ENCODE results near the gene AOPEP.

The AOPEP gene

DNA sequence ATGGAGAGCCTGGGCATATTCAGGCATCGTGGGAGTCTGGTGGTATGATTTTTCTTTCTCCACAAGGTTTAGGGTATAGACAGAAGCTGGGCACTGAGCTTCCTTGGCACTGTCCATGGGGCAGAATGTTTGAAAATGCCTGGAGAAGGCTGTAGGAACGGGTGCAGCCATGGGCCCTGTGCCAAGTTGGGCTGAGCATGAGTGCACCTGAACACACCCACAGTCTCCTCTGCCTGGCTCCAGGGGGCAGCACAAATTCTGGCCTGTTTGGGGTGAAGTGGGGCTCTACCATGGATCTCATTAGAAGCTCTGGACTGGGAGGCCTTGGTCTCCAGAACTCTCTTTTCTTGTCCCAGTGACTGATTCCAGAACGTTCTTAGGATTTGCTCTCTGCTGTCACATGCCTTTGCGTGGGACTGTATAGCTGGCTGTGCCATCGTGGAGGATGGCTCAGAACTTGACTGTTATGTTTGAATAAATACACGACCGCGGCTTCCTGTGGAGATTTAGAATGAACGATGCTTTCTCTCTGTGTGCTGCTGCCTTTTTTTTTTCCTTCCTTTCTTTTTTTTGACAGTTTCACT, 361.3 kb downstream of the AOPEP start:
- DNase-seq: peak in 1 of 5 experiments; percentile 22

DNA sequence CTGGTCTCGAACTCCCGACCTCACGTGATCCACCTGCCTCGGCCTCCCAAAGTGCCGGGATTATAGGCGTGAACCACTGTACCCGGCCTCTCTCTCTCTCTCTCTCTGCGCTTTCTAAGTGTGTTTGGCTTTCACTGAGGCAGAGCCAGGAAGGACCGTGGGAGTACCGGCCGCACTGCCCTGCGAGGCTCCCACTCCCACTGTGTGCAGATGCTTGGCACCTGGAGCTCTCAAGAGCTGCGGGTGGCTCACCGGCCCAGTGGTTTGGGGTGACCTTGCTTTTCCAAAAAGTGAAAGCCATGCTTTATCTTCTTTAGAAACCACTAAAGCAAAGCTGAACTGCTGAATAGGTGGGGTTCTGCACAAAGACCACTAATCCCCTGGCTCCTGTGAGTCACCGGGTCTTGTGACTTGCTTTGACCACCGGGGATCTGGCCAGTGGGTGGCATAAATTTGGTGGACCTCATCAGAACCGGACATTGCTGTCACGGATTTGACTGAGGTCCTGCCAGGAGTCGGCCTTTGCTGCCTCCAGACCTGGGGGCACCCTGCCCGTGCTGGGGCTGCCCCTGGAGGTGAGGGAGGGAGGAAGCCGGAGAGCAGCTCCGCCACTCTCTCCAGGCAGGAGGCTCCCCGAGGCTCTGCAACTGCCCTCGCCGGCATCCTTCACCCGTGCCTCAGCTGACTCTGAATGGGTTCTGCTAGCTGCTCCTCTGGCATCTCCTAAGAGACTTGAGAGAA, 362.1 kb downstream of the AOPEP start:
- no peak for DNase-seq

DNA sequence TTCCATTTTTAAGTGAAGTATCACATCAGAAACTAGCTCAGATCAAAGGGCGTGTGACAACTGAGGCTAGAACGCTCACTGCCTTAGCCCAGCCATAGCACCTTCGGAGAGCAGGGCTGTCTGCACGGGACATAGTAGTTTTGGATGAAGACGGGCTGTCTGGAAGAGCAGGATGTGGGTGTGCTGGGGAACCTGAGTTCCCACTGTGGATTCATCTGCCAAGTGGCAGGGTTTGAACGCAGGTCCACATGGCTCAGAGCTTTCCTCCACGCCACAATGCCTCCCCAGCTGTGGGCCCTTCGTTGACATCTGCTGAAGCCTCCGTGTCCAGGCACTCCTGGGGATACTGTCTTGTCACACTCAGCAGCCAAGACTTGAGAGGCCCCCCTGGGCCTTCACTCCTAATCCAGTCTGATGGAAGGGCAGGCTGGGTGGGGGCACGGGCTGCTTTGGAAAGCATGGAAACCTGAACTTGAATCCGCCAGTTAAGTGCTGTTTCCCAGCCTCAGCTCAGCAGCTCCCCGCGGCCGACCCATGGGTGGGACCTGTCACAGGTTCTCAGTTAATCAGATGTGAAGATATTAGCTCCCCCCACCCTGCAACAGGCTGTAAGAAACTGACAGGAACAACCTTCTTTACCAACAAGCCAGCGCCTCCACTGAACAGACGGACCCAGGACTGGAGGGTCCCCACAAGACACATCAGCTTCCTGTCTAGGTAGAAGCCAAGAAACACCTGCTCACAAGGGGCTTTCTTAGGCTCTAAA, 362.9 kb downstream of the AOPEP start:
- DNase-seq: no peak

GRCh38 chr9:95090023-95090791, 363.7 kb downstream of the AOPEP start:
- no peak for DNase-seq

DNA sequence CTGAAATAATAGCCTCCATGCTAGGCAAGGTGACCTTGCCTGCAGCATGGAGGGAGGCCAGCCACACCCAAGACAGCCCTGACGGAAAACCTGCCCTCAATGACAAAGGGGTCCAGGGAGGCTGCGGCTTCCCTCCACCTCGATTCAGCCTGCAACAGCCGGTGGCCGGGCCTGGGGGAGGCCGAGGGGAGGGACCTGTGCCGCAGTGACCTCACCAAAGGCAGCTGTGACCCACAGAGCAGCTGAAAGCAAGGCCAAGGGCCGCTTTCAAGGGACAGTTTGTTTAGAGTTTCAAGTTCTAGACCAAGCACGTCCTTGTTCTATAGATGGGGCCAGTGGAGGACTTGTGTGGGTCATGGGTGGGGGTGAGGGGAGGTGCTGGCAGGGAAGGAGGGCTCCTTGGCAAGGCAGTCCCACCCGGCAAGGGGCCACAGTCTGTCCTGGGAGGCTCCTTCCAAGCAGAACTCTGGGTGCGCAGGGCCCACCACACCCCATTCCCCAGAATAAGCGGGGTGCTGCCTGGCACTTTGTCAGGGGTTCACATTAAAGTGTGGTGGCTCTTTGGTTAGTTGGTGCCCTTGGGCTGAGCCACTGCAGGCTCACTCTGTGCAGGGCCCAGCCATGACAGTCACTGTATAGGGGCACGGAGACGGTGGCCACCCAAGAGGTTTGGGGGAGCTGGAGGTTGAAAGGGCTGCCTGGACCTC, 364.5 kb downstream of the AOPEP start:
- DNase-seq: no peak

DNA sequence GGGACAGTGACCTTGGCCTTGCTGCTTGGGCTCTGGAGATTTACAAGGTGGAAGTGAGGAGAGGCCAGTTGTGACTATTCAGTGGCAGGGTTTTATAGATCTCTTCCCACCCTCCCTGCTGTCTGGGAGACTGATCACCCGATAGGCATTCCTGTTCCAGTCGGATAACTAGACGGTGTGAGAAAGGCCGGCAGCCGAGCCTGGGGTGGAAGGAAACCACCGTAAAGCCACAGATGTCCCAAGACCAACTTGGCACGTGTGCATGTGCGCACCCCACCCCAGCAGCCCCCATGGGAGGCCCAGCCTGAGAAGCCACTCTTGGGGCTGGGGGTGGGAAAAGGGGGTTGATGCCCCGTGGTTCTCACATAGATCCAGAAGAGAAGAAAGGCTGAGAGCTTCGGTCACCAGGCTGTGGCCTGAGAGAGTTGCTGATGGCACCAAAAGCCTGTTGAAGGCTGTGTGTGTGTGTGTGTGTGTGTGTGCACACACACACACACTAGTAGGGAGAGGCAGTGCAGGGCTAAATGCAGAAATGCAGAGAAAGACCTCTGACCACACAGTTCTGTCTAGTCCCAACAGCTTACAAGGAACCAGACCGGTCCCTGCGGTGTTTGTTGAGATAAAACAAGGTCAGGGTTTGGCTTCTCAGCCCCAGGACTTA, 365.2 kb downstream of the AOPEP start:
- DNase-seq: no peak

GRCh38 chr9:95092262-95093072, 366.0 kb downstream of the AOPEP start:
- peak in 1 of 5 experiments; percentile 43 for DNase-seq

DNA sequence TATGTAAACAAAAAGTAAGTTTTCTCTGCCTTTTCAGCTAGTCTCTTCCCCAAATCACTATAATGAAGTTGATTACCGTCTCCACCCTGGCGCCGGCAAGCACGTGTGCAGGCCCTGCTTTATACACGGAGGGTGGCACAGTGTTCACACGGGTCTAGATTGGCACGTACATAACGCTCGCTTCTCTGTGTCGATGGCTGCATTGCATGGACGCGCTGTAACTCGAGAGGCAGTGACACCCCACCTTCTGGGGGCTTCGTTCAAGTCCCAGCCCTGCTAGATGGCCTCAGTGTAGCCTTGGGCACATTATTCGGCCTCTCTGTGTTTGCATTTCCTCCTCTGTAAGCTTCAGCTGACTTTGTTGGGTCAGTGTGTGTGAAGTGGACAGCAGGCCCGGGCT, 367.1 kb downstream of the AOPEP start:
- DNase-seq: no peak

DNA sequence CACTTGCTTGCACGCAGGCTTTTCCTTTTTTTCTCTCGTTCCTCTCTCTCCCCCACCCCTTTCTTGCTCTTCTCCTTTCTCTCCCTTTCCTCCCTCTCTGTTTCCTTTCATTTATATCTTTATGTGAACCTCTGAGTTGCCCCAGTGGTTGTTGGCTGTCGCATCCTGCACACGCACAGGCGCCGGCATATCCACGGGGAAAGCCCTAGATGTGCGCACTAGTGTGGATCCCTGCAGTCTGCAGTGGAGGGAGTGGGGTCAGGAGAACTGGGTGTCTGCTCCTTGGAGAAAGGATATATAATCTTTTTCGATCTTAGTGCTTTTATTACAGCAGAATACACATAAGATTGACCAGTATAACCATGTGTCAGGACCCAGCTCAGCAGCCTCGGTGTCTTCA, 367.5 kb downstream of the AOPEP start:
- no peak for DNase-seq

DNA sequence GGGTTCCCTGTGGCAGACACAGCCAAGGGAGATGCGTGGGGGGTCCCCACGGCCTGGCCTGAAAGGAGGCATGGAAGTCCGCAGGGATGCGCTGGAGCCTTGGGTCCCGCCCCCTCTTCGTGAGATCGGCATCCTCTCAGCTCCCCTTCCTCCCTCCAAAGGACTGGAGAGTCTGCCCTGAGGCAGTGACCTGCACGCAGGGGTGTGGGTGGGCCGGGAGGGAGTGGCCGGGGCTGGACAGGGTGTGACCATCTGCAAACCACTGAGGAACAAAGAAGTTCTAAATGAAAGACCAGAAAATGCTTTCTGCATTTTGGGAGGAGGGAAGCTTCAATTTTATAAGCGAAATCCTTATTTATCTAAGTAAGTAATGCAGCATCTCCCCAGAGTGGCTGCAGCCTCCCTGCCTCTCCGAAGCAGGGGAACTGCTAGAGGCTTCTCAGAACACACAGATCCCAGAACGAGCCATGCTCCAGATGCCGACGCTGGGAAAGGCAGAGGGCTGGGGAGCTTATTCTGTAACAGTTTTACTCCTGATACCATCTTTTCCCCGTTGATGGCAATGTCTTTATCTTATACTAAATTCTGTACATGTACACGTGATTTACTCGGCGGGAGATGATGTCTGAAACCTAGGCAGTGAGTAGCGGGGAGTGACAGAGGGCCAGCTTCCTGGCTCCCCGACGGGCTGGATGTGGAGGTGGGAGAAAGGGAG, 369.3 kb downstream of the AOPEP start:
- no peak for DNase-seq

DNA sequence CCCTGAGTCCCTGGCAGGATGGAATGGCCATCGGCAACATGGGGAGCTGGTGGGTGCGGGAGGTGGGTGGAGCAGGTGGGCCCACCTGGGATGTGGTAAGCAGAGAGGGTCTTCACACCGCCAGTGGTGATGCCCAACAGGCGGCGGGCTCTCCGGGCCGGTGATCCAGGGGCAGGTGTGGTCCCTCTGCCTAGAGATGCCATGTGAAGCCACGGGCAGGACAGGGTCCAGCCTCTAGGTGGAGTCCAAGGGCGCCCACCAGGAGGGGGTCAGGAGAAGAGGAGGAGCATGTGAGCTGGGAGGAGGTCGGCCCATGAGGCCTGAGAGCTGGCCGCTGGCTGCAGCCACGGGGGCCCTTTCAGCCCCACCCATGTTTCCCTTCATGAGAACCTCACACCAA, 369.9 kb downstream of the AOPEP start:
- no peak for DNase-seq

- DNase-seq: no peak
Observed at GRCh38 chr9:95096807-95097206, 370.3 kb downstream of the AOPEP start.

GRCh38 chr9:95097279-95097678, 370.8 kb downstream of the AOPEP start:
- no peak for DNase-seq

DNA sequence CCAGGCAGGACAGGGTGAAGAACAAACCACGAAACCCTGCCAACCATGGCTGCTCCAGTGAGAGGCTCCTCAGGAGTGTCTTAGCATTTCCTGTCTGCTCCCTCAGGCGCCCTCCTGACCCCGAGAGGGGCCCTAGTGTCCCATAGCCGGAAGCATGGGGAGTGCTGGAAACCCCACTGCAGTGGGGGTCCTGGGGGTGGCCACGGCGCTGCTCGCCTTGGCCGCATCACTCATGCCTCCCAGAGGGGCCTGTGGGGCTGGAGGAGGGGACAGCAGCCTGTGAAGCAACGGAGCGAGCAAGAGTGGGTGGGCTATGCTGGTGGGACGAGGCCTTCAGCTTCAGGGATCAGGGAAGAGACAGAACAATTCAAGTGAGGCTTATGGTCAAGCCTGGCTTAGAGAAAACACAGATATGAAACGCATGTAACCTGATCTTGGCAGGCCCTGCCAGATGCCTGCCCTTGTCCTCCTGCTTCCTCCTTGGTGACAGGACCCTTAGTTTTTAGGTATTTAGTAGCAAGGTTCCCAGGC, 372.0 kb downstream of the AOPEP start:
- DNase-seq: no peak

DNA sequence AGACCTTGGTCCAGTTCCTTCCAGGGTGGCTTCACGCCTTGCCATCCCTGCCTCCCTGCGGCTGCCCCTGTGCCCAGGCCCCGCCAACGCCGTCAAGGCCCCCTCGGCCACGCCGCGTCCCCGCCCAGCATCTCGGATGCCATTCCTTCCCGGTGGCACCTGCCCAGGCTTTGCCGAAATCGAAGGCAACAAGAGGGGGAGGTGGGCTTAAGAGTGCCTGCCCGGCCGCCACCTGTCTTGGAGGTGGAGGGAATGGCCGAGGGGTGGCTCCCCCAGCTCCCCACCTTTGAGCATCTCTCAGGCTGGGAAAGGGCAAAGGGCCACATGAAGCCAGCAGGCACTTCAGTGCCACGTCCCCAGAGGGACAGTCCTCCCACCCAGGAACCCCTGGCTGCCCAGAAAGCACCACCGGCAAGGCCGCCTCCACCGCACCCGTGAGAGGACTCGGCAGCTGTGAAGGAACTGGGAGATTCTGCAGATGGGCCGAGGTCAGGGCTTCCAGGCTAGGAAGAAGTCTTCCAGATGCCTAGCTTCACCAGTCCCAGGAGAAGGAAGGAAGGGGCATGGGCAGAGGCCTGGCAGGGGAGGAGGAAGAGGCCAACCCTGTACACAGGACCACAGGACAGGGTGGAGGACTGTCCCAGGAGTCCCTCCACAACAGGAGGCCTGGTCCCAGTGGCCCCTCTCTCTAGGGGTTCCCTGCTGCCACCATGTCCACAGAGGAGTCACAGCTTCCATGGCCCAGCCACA, 373.0 kb downstream of the AOPEP start:
- no peak for DNase-seq

GRCh38 chr9:95100071-95100627, 373.6 kb downstream of the AOPEP start:
- DNase-seq: no peak

- DNase-seq: no peak
Observed at GRCh38 chr9:95101326-95101725, 374.8 kb downstream of the AOPEP start.

- DNase-seq: no peak
Observed at GRCh38 chr9:95102001-95102433, 375.5 kb downstream of the AOPEP start.

DNA sequence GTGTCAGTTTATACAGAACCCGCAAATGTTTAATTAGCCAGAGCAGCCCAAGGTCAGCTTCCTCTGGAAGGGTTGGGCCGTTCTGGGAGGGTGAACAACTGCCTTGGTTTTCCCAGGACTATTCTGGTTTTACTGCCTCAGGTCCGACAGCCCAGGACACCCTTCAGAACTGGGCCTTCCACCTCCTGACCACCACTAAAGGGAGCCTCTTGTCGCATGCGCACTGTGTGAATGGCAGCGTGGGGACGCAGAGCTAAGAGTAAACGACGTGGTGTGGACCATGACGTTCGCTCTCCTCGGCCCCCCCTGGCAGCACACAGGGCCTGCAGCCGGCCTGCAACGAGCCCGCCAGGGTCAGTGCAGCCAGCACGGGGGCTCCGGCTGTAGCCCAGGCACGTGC, 376.1 kb downstream of the AOPEP start:
- no peak for DNase-seq

Measured in T-helper 2 cell (primary cell).